Mucosa of descending colon (tissue), 3 donors: ENCODE measurements around the gene HSD17B12. TPM values are rescaled to one million over a fixed set of nuclear protein-coding genes. Genes with fewer than 3 reads are reported as not detected.

Source experiments
- ATAC-seq: fragments of 200-7000 bp; cut with Tn5 transposase; one replicate; pipeline ENCODE4 v1.9.1; 2020; ENCODE audit warnings: mild to moderate bottlenecking, moderate library complexity
- DNase-seq, 3 donors: peaks; one replicate each; pipeline ENCODE4 v3.0.0-alpha.2; 2020
- H3K36me3 ChIP-seq: fragments of 200-600 bp; one replicate; pipeline ENCODE4 v1.8.0; 2021; ENCODE audit warnings: low read depth, mild to moderate bottlenecking
- H3K4me1 ChIP-seq: fragments of 200-600 bp; one replicate; pipeline ENCODE4 v1.8.0; 2021; ENCODE audit warnings: low read depth, mild to moderate bottlenecking
- H3K4me3 ChIP-seq: fragments of 200-600 bp; one replicate; pipeline ENCODE4 v1.8.0; 2021; ENCODE audit warnings: mild to moderate bottlenecking
- H3K9me3 ChIP-seq: fragments of 200-600 bp; one replicate; pipeline ENCODE4 v1.8.0; 2021; ENCODE audit warnings: mild to moderate bottlenecking
- CTCF ChIP-seq: fragments of 200-600 bp; IDR thresholded peaks from one replicate; pipeline ENCODE4 v1.8.0; 2022; ENCODE audit warnings: antibody characterized with exemption, mild to moderate bottlenecking
- intact Hi-C, 2 donors: fragments of 100-400 bp; cut with DNase I in 1 of 2; cut with micrococcal nuclease in 1 of 2; formaldehyde crosslinking; loops; one replicate each; pipeline versions ENCODE4 v1.11.0 to v1.11.1; 2022; cut with DNase I, micrococcal nuclease
- total RNA-seq, 3 donors: library from RNA; stranded (reverse); fragmentation: NEBNext Ultra II Directional in 2 of 3; extraction: Animal tissue kit (Norgen Biotek cat#: 25700) in 2 of 3; gene quantifications; one replicate each; pipeline versions ENCODE4 v1.2.1 to v1.2.4, GENCODE V29; 2021 to 2023
- donor health status: DM: no; HTN: no; CAD: no; lungs with moderate emphysema.
- donor health status: DM: no; HTN: no; CAD: no.
- donor health status: DM: no; HTN: yes; CAD: no.

Gene HSD17B12
- total RNA-seq, 3 donors from 2014 or later, result 63.0 to 119 (median 114) TPM

- no peaks in the 10 kb centered on the region for H3K36me3 ChIP-seq
- DNase-seq, result peak in 2 of 3 donors; percentile 42 to 59
- peaks cover 20% of the 10 kb centered on the region for H3K9me3 ChIP-seq
- no peak overlapping the region for H3K4me3 ChIP-seq
- intact Hi-C loops, result no loop called here
- no peak for TF ChIP-seq CTCF
- H3K4me1 ChIP-seq, result peaks cover 4% of the 10 kb centered on the region
- peak; percentile 99 for ATAC-seq
Measured at GRCh38 chr11:43788421-43788820, 107.9 kb downstream of the HSD17B12 start.

- Histone ChIP-seq H3K36me3 (no peaks in the 10 kb centered on the region), H3K4me3 (no peak overlapping the region), H3K9me3 (peaks cover 6% of the 10 kb centered on the region), H3K4me1 (peaks cover 4% of the 10 kb centered on the region)
- intact Hi-C loops, result no loop called here
- no peak for TF ChIP-seq CTCF
- DNase-seq, result no peak
- no peak for ATAC-seq
Measured at GRCh38 chr11:43789700-43790443, 109.3 kb downstream of the HSD17B12 start.

GRCh38 chr11:43790444-43790794 lies 109.9 kb downstream of the HSD17B12 start:
- ATAC-seq, result no peak
- intact Hi-C loops, result no loop called here

GRCh38 chr11:43797337-43797736 lies 116.8 kb downstream of the HSD17B12 start:
- Histone ChIP-seq H3K4me1 (no peaks in the 10 kb centered on the region), H3K4me3 (no peak overlapping the region), H3K36me3 (no peaks in the 10 kb centered on the region), H3K9me3 (no peaks in the 10 kb centered on the region)
- TF ChIP-seq CTCF, result no peak
- DNase-seq (no peak), ATAC-seq (no peak)
- intact Hi-C loops, result no loop called here

More at GRCh38 chr11:43790444-43790794, 109.9 kb downstream of the HSD17B12 start:
- no peak for TF ChIP-seq CTCF
- Histone ChIP-seq H3K4me1 (peaks cover 4% of the 10 kb centered on the region), H3K9me3 (peaks cover under 1% of the 10 kb centered on the region), H3K36me3 (no peaks in the 10 kb centered on the region), H3K4me3 (no peak overlapping the region)
- DNase-seq, result no peak

GRCh38 chr11:43797866-43798265 lies 117.3 kb downstream of the HSD17B12 start:
- no peak for TF ChIP-seq CTCF
- no peak for DNase-seq
- intact Hi-C loops, result no loop called here

More at GRCh38 chr11:43797866-43798265, 117.3 kb downstream of the HSD17B12 start:
- no peaks in the 10 kb centered on the region for H3K36me3 ChIP-seq
- H3K4me1 ChIP-seq, result no peaks in the 10 kb centered on the region
- H3K9me3 ChIP-seq, result no peaks in the 10 kb centered on the region
- no peak overlapping the region for H3K4me3 ChIP-seq
- peak; percentile 76 for ATAC-seq
